Skeletal muscle tissue (tissue), 4 donors: Measurements from ENCODE around the gene MOV10. TPM values are rescaled to one million over a fixed set of nuclear protein-coding genes. Genes with fewer than 3 reads are reported as not detected.

Experiments used
- H3K27ac ChIP-seq: one replicate; pipeline ENCODE4 v1.7.0; 2013; ENCODE audit warnings: mild to moderate bottlenecking, low read depth, low read length, inconsistent platforms
- H3K27me3 ChIP-seq, 3 donors: one replicate each; pipeline ENCODE4 v1.7.0; 2013; ENCODE audit warnings: low read length in 3 of 3; ENCODE audit not compliant: control insufficient read depth in 3 of 3, insufficient read depth in 3 of 3
- H3K36me3 ChIP-seq, 3 donors: one replicate each; pipeline ENCODE4 v1.7.0; 2013; ENCODE audit warnings: low read length in 3 of 3; ENCODE audit not compliant: control insufficient read depth in 3 of 3, insufficient read depth in 3 of 3
- H3K4me1 ChIP-seq, 3 donors: one replicate each; pipeline ENCODE4 v1.7.0; 2013; ENCODE audit warnings: low read length in 3 of 3, mild to moderate bottlenecking in 3 of 3; ENCODE audit not compliant: control insufficient read depth in 3 of 3, insufficient read depth in 3 of 3
- H3K4me3 ChIP-seq, 3 donors: one replicate each; pipeline ENCODE4 v1.7.0; 2013; ENCODE audit warnings: low read length in 3 of 3
- H3K9ac ChIP-seq, 3 donors: one replicate each; pipeline ENCODE4 v1.7.0; 2013; ENCODE audit warnings: low read length in 3 of 3, mild to moderate bottlenecking in 3 of 3, moderate library complexity in 2 of 3, low read depth in 1 of 3
- H3K9me3 ChIP-seq, 3 donors: one replicate each; pipeline ENCODE4 v1.7.0; 2013; ENCODE audit warnings: low read length in 3 of 3; ENCODE audit not compliant: control insufficient read depth in 3 of 3
- total RNA-seq: library from RNA; depleted of rRNA; stranded (reverse); fragments of >200 nt; gene quantifications from one replicate; pipeline ENCODE4 v1.2.3, GENCODE V29; 2014
- donor health status: Osteomylitis.

MOV10 gene
- total RNA-seq, 1 donor from 2014 or later: 27.7 TPM

- no peaks in the 10 kb centered on the region for H3K9me3 ChIP-seq
- H3K27ac ChIP-seq: peak overlapping the region; percentile 75
- H3K4me1 ChIP-seq: peaks cover 16 to 25% (median 24%) of the 10 kb centered on the region in 3 donors
- peak overlapping the region; percentile 82 to 90 (median 88) for H3K9ac ChIP-seq
- H3K27me3 ChIP-seq: no peaks in the 10 kb centered on the region
- peak overlapping the region; percentile 87 to 89 (median 89) for H3K4me3 ChIP-seq
- peaks cover 10 to 22% (median 11%) of the 10 kb centered on the region in 3 donors for H3K36me3 ChIP-seq
Measured at GRCh38 chr1:112673592-112674439, 643 bp upstream of the MOV10 start.

- Histone ChIP-seq H3K27ac (peak overlapping the region; percentile 75), H3K9ac (peak overlapping the region; percentile 82 to 90 (median 88)), H3K27me3 (no peaks in the 10 kb centered on the region), H3K4me3 (peak overlapping the region; percentile 87 to 89 (median 89)), H3K4me1 (peaks cover 16 to 25% (median 24%) of the 10 kb centered on the region in 3 donors), H3K9me3 (no peaks in the 10 kb centered on the region), H3K36me3 (peaks cover 0 to 11% (median 2%) of the 10 kb centered on the region in 3 donors)
Measured at GRCh38 chr1:112674986-112675727, 698 bp downstream of the MOV10 start.

GRCh38 chr1:112675728-112676381 lies 1.4 kb downstream of the MOV10 start:
- peaks cover 0 to 8% (median 2%) of the 10 kb centered on the region in 3 donors for H3K36me3 ChIP-seq
- peaks cover 16 to 25% (median 24%) of the 10 kb centered on the region in 3 donors for H3K4me1 ChIP-seq
- H3K9me3 ChIP-seq: no peaks in the 10 kb centered on the region
- H3K9ac ChIP-seq: peak overlapping the region; percentile 82 to 90 (median 88)
- H3K27ac ChIP-seq: peak overlapping the region; percentile 75
- H3K4me3 ChIP-seq: peak overlapping the region; percentile 83 to 89 (median 87)
- no peaks in the 10 kb centered on the region for H3K27me3 ChIP-seq

GRCh38 chr1:112676543-112676942 lies 2.1 kb downstream of the MOV10 start:
- Histone ChIP-seq H3K4me1 (peaks cover 16 to 25% (median 24%) of the 10 kb centered on the region in 3 donors), H3K4me3 (no peak overlapping the region)

GRCh38 chr1:112677501-112677900 lies 3.0 kb downstream of the MOV10 start:
- Histone ChIP-seq H3K4me1 (peaks cover 16 to 25% (median 24%) of the 10 kb centered on the region in 3 donors), H3K27me3 (no peaks in the 10 kb centered on the region)

More at GRCh38 chr1:112676543-112676942, 2.1 kb downstream of the MOV10 start:
- Histone ChIP-seq H3K9ac (no peak overlapping the region), H3K9me3 (no peaks in the 10 kb centered on the region), H3K36me3 (peaks cover 0 to 7% (median 2%) of the 10 kb centered on the region in 3 donors), H3K27me3 (no peaks in the 10 kb centered on the region), H3K27ac (no peak overlapping the region)

GRCh38 chr1:112678605-112679004 lies 4.1 kb downstream of the MOV10 start:
- Histone ChIP-seq H3K27ac (no peak overlapping the region), H3K4me3 (no peak overlapping the region)

More at GRCh38 chr1:112677501-112677900, 3.0 kb downstream of the MOV10 start:
- Histone ChIP-seq H3K9me3 (no peaks in the 10 kb centered on the region), H3K4me3 (no peak overlapping the region), H3K27ac (no peak overlapping the region), H3K9ac (no peak overlapping the region), H3K36me3 (no peaks in the 10 kb centered on the region)

GRCh38 chr1:112685913-112686312 lies 11.5 kb downstream of the MOV10 start:
- peaks cover 0 to 12% (median 3%) of the 10 kb centered on the region in 3 donors for H3K36me3 ChIP-seq
- H3K27me3 ChIP-seq: no peaks in the 10 kb centered on the region
- H3K4me1 ChIP-seq: peaks cover 4 to 13% (median 6%) of the 10 kb centered on the region in 3 donors
- H3K27ac ChIP-seq: no peak overlapping the region
- no peak overlapping the region for H3K4me3 ChIP-seq
- no peaks in the 10 kb centered on the region for H3K9me3 ChIP-seq
- no peak overlapping the region for H3K9ac ChIP-seq

More at GRCh38 chr1:112678605-112679004, 4.1 kb downstream of the MOV10 start:
- peaks cover 16 to 19% (median 18%) of the 10 kb centered on the region in 3 donors for H3K4me1 ChIP-seq
- H3K36me3 ChIP-seq: no peaks in the 10 kb centered on the region
- no peaks in the 10 kb centered on the region for H3K9me3 ChIP-seq
- no peak overlapping the region for H3K9ac ChIP-seq
- H3K27me3 ChIP-seq: no peaks in the 10 kb centered on the region

GRCh38 chr1:112686417-112686816 lies 12.0 kb downstream of the MOV10 start:
- H3K4me3 ChIP-seq: no peak overlapping the region
- H3K27ac ChIP-seq: no peak overlapping the region
- H3K9me3 ChIP-seq: no peaks in the 10 kb centered on the region
- H3K27me3 ChIP-seq: no peaks in the 10 kb centered on the region
- H3K36me3 ChIP-seq: peaks cover 0 to 13% (median 3%) of the 10 kb centered on the region in 3 donors
- no peak overlapping the region for H3K9ac ChIP-seq
- peaks cover 4 to 13% (median 6%) of the 10 kb centered on the region in 3 donors for H3K4me1 ChIP-seq

GRCh38 chr1:112686835-112687234 lies 12.4 kb downstream of the MOV10 start:
- H3K4me1 ChIP-seq: peaks cover 4 to 13% (median 6%) of the 10 kb centered on the region in 3 donors
- no peaks in the 10 kb centered on the region for H3K27me3 ChIP-seq
- peaks cover 4 to 17% (median 6%) of the 10 kb centered on the region in 3 donors for H3K36me3 ChIP-seq
- H3K9ac ChIP-seq: no peak overlapping the region
- H3K9me3 ChIP-seq: no peaks in the 10 kb centered on the region
- no peak overlapping the region for H3K27ac ChIP-seq
- H3K4me3 ChIP-seq: no peak overlapping the region
